Gastrocnemius medialis (tissue), 4 donors: ENCODE measurements around the gene PALLD. TPM values are rescaled to one million over a fixed set of nuclear protein-coding genes. Genes with fewer than 3 reads are reported as not detected.
A peak's percentile ranks its signal among the peaks of the same experiment; 100 is the strongest.
"Not testable (repeated sequence)": the region's sequence is repeated elsewhere in the genome, so short reads cannot be mapped to it uniquely, and the experiment has no call there.

Experiments
- ATAC-seq, 2 donors: fragments of 150-250 bp; one replicate each; pipeline ENCODE4 v1.9.1; 2016
- DNase-seq, 2 donors: peaks; one replicate each; pipeline ENCODE4 v3.0.0-alpha.2; 2019
- H3K27ac ChIP-seq, 4 donors: fragments of 200-600 bp; sonication (generic); 1 replicate in 1 of 4; 2 replicates in 3 of 4; pipeline ENCODE4 v1.5.1; 2016 to 2018; ENCODE audit warnings: mild to moderate bottlenecking in 2 of 4, moderate library complexity in 1 of 4
- H3K27me3 ChIP-seq, 3 donors: fragments of 200-600 bp; sonication (generic) in 2 of 3; 1 replicate in 1 of 3; 2 replicates in 2 of 3; pipeline versions ENCODE4 v1.5.1 to v1.6.0; 2016 to 2019; ENCODE audit warnings: mild to moderate bottlenecking in 1 of 3, moderate library complexity in 1 of 3
- H3K36me3 ChIP-seq, 2 donors: fragments of 200-600 bp; sonication (generic) in 1 of 2; one replicate each; pipeline ENCODE4 v1.5.1; 2017 to 2018
- H3K4me1 ChIP-seq, 2 donors: fragments of 200-600 bp; sonication (generic) in 1 of 2; one replicate each; pipeline ENCODE4 v1.5.1; 2016 to 2017; ENCODE audit warnings: mild to moderate bottlenecking in 2 of 2
- H3K4me3 ChIP-seq, 4 donors: fragments of 200-600 bp; sonication (generic) in 3 of 4; 1 replicate in 1 of 4; 2 replicates in 3 of 4; pipeline ENCODE4 v1.5.1; 2016 to 2019; ENCODE audit warnings: mild to moderate bottlenecking in 2 of 4
- H3K9me3 ChIP-seq, 3 donors: fragments of 200-600 bp; sonication (generic) in 2 of 3; 1 replicate in 1 of 3; 2 replicates in 2 of 3; pipeline ENCODE4 v1.5.1; 2016 to 2019
- POLR2A ChIP-seq, 2 donors: fragments of 450-650 bp; IDR thresholded peaks; one replicate each; pipeline ENCODE4 v1.6.1; 2017; ENCODE audit warnings: antibody characterized with exemption in 2 of 2, mild to moderate bottlenecking in 2 of 2, moderate library complexity in 2 of 2
- in situ Hi-C, 4 donors: fragments of 200-750 bp; cut with MboI; loops; one replicate each; pipeline versions ENCODE4 v1.15.0 to v1.8.0; 2017; ENCODE audit warnings: low sequenced_read_pairs in 4 of 4
- intact Hi-C: fragments of 100-400 bp; cut with DNase I; formaldehyde crosslinking; loops from one replicate; pipeline ENCODE4 v1.15.1; 2023; ENCODE audit warnings: low total_unique reads
- total RNA-seq, 4 donors: library from RNA; depleted of rRNA; stranded (reverse); fragments of >200 nt; gene quantifications; one replicate each; pipeline versions ENCODE4 v1.1.0 to v1.2.3, GENCODE V29; 2016
- TF ChIP-seq, protein P1 (sequence below), 5 experiments: fragments of 450-650 bp in 3 of 5; fragments of 200-600 bp in 2 of 5; sonication (generic) in 2 of 5; IDR thresholded peaks in 4 of 5; conservative IDR thresholded peaks in 1 of 5; 1 replicate in 4 of 5; 2 replicates in 1 of 5; pipeline ENCODE4 v1.5.1; 2016 to 2019; ENCODE audit warnings: antibody characterized with exemption in 5 of 5, mild to moderate bottlenecking in 3 of 5, moderate library complexity in 3 of 5

PALLD gene
- total RNA-seq = 100 to 1,000 TPM; 165 to 439 (median 319) TPM

DNA sequence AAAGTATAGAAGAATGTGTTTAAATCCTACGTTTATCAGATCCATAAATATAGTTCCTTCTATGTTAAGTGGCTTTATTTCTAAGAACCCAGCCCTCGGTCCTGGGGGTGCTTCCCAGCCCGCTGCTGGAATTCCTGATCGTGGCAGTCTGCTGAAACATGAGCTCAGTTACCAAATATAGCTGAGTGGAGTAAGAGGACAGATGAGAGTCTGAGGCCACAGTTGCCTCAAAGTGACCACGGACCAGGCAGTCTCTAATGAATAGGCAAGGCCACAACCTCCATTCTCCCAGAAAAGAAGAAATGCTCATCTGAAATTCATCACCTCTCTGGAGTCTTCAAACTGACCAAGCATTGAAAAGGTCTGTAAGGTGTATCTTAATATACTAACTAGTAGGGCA lies at the start of gene PALLD:
TSS of gene PALLD (plus strand) at position 219 of the 400 bp plus-strand sequence.
- H3K4me3 ChIP-seq = peak within 1 kb of the TSS; percentile 35 to 44 (median 39)
- TF ChIP-seq, protein P1, sequence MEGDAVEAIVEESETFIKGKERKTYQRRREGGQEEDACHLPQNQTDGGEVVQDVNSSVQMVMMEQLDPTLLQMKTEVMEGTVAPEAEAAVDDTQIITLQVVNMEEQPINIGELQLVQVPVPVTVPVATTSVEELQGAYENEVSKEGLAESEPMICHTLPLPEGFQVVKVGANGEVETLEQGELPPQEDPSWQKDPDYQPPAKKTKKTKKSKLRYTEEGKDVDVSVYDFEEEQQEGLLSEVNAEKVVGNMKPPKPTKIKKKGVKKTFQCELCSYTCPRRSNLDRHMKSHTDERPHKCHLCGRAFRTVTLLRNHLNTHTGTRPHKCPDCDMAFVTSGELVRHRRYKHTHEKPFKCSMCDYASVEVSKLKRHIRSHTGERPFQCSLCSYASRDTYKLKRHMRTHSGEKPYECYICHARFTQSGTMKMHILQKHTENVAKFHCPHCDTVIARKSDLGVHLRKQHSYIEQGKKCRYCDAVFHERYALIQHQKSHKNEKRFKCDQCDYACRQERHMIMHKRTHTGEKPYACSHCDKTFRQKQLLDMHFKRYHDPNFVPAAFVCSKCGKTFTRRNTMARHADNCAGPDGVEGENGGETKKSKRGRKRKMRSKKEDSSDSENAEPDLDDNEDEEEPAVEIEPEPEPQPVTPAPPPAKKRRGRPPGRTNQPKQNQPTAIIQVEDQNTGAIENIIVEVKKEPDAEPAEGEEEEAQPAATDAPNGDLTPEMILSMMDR (IDR thresholded peaks at IDR 0.05 in 4 of 5, conservative IDR thresholded peaks at IDR 0.05 in 1 of 5) = no peak
- peak; percentile 61 to 70 for TF ChIP-seq POLR2A (IDR thresholded peaks at IDR 0.05)
- H3K36me3 ChIP-seq = no peaks in the 10 kb centered on the region
- in situ Hi-C loops (no loop called here), intact Hi-C loops (no loop called here)
- peaks cover 21 to 29% of the 10 kb centered on the region in 2 donors for H3K4me1 ChIP-seq
- ATAC-seq (peak; percentile 98 to 100), DNase-seq (peak; percentile 60 to 83)
- no peaks in the 10 kb centered on the region for H3K9me3 ChIP-seq
- peak within 1 kb of the TSS; percentile 73 to 88 (median 84) for H3K27ac ChIP-seq
- no peaks in the 10 kb centered on the region for H3K27me3 ChIP-seq

DNA sequence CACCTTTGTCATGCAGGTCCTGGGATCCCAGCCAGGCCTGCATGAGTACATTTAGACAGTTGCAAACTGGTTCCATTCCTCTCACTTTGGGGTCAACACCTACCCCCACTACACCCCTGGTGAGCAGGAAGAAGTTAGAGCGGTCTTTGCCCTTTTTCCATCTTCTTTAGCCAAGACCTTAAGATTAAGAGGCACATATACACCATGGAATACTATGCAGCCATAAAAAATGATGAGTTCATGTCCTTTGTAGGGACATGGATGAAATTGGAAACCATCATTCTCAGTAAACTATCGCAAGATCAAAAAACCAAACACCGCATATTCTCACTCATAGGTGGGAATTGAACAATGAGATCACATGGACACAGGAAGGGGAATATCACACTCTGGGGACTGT lies 47.8 kb upstream of the PALLD start:
- H3K27me3 ChIP-seq, in situ Hi-C loops, H3K27ac ChIP-seq, H3K36me3 ChIP-seq, intact Hi-C loops, H3K9me3 ChIP-seq, ATAC-seq, H3K4me3 ChIP-seq, DNase-seq, H3K4me1 ChIP-seq: not testable (repeated sequence)

DNA sequence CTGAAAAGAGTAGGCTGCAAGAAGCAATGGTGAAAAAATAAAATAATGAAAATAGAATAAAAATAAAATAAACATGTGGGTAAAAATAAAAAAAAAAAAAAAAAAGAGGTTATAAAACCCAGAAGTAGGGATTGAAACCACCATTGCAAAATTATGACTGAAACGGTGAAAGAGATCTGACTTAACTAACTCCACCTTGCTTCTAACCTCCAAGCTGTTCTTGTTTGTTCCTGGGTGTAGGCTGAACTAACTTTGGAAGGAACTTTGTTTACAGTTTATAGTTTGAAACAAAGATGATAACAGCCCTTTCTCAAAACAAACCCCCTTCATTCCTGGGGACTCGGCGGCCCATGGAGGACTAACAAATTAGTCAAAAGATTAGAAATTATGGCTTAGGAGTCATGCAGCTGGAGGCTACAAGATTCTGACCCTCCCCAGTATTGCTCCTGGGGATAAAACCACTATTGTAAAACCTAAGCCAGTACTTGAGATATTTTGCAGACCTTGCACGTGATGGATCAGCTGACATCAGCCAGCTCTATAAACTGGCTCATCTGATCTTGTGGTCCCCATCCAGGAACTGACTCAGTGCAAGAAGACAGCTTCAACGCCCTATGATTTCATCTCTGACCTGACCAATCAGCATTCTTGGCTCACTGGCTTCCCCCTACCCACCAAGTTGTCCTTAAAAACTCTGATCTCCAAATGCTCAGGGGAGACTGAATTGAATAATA lies 47.0 kb upstream of the PALLD start:
- intact Hi-C loops = loop anchor here (10.0 kb wide), 1 partner anchor 135 kb away; the partner anchor contains the start of gene DDX60
- Histone ChIP-seq H3K36me3 (no peaks in the 10 kb centered on the region), H3K27me3 (no peaks in the 10 kb centered on the region), H3K27ac (no peak overlapping the region), H3K9me3 (no peaks in the 10 kb centered on the region), H3K4me3 (no peak overlapping the region), H3K4me1 (no peaks in the 10 kb centered on the region)
- ATAC-seq (peak in 1 of 2 donors; percentile 51), DNase-seq (peak; percentile 4 to 29)
- in situ Hi-C loops = no loop called here
- TF ChIP-seq, protein P1 (IDR thresholded peaks at IDR 0.05 in 4 of 5, conservative IDR thresholded peaks at IDR 0.05 in 1 of 5) = no peak
- no peak for TF ChIP-seq POLR2A (IDR thresholded peaks at IDR 0.05)

DNA sequence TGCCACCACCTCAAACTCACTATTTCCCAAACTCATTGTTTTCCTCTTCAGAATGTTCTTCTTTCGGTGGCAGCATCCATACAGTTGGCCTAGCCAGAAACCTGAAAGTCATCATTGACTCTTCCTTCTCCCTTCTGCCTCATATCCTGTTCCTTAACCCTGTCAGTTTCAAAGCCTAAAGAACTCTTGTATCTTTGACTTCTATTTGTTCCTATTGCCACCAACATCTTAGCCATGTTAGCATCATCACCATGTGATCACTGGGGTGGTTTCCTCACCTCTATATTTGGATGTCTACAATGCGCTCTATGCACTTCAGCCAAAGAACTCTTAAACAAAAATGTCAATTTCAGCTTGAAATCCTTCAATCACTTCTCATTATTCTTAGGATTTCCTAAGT lies 45.5 kb upstream of the PALLD start:
- intact Hi-C loops = loop anchor here (10.0 kb wide), 1 partner anchor 137 kb away; the partner anchor contains the start of gene DDX60
- no peak overlapping the region for H3K4me3 ChIP-seq
- H3K9me3 ChIP-seq = no peaks in the 10 kb centered on the region
- no peaks in the 10 kb centered on the region for H3K36me3 ChIP-seq
- in situ Hi-C loops = no loop called here
- H3K4me1 ChIP-seq = no peaks in the 10 kb centered on the region
- no peaks in the 10 kb centered on the region for H3K27me3 ChIP-seq
- DNase-seq (no peak), ATAC-seq (no peak)
- TF ChIP-seq, protein P1 (IDR thresholded peaks at IDR 0.05 in 4 of 5, conservative IDR thresholded peaks at IDR 0.05 in 1 of 5) = no peak
- TF ChIP-seq POLR2A (IDR thresholded peaks at IDR 0.05) = no peak
- no peak overlapping the region for H3K27ac ChIP-seq

DNA sequence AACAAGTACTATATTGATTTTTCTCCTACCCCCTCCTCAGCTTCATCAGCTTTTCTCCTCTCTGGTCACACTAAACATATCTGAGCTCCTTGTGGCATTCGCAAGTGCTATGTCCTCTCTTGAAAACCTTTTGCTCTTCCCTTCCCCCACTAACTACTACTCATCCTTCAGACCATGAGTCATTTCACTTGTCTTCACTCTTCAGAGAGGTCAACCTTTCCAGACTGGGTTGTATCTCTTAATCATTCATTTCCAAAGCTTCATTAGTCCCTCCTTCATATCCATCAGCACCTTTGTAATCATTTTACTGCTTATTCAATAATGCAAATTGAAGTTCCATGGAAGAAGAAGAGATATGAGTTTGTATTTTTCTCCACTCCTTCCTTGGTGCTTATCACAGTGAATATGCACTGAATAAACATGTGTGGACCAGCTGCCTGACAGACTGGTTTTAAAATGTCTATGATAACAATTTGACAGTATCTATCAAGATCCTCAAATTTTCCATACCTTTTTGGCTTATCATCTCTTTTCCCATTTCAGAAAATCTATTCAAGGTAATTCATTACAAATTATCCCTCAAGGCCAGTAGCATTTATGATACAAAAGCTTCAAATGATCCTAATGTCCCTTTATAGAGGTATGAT lies 45.0 kb upstream of the PALLD start:
- intact Hi-C loops = loop anchor here (10.0 kb wide), 1 partner anchor 137 kb away; the partner anchor contains the start of gene DDX60
- in situ Hi-C loops = no loop called here
- no peak for DNase-seq
- no peaks in the 10 kb centered on the region for H3K27me3 ChIP-seq
- H3K27ac ChIP-seq = no peak overlapping the region
- TF ChIP-seq, protein P1 (IDR thresholded peaks at IDR 0.05 in 4 of 5, conservative IDR thresholded peaks at IDR 0.05 in 1 of 5) = no peak
- TF ChIP-seq POLR2A (IDR thresholded peaks at IDR 0.05) = no peak
- peak; percentile 54 to 80 for ATAC-seq
- no peaks in the 10 kb centered on the region for H3K36me3 ChIP-seq
- no peaks in the 10 kb centered on the region for H3K9me3 ChIP-seq
- no peak overlapping the region for H3K4me3 ChIP-seq
- H3K4me1 ChIP-seq = no peaks in the 10 kb centered on the region
